EL (cell line): ENCODE data around the gene PCSK6.

Experiments used
- DNase-seq: peaks from one replicate; pipeline ENCODE4 v3.0.0-alpha.2; 2016

Gene PCSK6

DNA sequence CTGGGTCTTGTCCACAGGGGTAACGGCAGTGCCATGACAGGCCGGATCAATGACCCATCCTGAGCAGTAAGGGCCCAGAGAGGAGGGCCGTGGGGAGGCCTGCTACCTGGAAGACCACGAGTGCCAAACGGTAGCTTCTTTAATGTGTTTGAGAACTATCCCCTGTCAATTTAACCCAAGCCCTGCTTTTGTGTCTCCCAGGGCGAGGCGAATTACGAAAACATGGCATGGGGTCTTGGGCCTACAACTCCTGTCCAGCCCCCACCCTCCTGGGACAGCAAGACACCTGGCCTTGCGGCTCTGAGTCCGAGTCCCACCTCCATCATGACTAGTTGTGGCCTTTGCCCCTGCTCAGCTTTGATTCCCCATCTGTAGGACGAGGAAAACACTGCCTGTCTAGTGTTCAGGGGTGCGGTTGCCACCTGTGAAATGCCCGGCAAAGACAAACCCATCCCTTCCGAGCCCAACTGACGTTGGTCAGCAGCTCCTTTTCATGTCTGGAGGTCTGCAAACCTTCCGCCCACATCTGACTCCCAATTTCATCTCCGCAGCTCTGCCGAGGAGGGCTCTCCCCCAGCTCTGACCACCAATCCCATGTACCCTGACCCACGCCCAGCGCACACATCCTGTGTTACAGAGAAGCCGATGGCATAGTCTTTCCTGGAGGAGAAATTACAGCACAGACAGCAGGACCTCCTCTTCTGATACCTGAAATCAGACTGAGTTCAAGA lies 165.5 kb downstream of the PCSK6 start:
- no peak for DNase-seq

DNA sequence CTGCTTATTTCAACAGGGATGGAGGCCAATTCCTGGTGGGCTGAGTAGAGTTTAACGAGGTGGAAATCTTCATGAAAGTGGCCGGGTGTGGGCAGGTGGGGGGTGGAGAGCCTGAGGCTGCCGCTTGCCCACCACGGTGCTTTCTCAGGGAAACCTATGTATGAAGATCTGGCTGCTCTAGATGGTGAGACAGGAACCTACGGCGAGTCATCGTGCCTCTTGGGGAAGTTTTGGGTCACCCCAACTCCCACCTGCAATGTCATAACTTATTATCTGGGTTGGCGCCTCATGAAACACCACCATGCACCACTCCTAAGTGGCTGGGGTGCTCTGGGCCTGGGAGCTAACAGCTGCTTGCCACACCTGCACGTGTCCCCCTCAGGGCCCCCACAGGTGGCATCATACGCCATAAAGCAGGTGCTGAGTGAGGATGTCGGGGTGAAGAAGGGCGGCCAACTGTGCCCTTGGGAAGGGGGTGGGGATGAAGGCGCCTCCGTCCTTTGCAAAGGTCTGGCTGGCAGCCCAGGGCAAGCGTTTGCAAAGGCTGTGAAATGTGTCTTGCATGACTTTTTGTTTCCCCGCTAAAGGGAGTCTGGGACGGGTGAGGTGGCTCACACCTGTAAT lies 166.5 kb downstream of the PCSK6 start:
- DNase-seq = no peak

DNA sequence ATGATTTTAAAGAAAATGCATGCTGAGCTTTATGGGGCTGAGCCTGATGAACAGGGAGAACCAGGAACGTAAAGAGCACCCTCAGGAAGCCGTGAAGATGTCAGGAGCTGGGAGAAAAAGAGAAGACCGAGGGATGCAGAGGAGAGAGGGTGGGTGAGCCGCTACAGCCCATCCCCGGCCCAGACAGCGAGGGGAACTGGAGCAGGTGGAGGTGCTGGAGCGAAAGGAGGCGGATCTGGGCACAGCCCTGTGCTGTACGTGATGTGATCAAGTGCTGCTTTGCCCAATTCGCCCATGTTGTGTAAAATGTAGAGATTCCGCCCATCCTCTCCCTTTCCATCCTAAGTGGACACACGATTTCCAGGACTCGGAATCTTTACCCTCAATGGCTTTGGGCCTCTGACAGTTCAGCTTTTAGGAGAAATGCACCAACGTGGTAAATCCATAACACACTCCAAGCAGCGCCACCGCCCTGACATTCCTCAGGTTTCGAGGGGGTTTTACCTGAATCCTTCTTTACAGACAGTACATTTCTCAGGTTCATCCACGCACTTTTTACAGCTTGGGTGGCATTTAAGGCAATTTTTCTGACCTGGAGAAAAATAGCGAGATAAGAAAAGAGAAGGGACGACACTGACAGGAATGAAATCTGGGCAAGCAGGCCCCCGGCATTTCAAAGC lies 167.4 kb downstream of the PCSK6 start:
- DNase-seq = no peak

DNA sequence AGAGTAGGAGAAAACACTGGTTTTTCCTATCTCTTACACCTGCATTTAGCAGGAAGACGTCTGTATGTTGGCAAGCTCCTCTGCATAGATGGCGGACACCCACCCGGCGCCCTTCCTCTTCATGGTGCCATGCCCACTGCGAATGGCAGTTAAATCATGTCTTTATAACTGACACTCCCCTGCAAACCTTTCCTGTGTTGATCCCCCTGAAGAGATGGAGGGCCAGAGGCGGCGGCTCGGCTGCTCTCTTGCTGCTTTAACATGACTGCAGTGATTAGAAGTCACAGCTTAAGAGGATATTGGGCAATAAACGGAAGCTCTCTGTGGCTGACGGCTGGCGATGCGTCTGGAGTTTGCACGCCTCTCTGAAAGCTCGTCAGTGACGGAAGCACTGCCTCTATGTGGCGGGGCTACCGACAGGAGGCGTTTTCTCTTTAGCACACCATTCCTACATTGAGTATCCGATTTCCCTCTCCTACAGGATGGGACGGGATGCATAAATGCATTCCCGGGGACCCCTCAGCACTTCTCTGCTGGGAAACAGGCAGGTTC lies 168.9 kb downstream of the PCSK6 start:
- peak; percentile 55 for DNase-seq

DNA sequence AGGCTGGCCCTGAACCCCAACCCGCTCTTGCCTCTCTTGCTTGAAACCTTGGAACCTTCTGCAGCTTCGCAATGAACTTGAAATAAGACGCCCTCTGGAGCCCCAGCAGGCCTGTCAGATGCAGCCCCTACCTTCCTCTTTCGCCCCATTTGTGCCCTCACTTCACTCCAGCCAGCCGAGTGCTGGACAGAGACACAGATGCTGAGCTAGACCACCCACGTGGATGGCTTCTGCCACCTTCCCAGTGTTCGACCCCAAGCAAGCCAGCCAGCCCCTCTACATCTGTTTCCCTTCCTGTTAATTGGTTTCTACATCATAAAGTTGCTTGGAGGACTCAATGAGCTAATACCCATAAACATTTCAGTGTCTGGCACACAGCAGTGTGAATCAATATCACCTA lies 170.7 kb downstream of the PCSK6 start:
- no peak for DNase-seq

DNA sequence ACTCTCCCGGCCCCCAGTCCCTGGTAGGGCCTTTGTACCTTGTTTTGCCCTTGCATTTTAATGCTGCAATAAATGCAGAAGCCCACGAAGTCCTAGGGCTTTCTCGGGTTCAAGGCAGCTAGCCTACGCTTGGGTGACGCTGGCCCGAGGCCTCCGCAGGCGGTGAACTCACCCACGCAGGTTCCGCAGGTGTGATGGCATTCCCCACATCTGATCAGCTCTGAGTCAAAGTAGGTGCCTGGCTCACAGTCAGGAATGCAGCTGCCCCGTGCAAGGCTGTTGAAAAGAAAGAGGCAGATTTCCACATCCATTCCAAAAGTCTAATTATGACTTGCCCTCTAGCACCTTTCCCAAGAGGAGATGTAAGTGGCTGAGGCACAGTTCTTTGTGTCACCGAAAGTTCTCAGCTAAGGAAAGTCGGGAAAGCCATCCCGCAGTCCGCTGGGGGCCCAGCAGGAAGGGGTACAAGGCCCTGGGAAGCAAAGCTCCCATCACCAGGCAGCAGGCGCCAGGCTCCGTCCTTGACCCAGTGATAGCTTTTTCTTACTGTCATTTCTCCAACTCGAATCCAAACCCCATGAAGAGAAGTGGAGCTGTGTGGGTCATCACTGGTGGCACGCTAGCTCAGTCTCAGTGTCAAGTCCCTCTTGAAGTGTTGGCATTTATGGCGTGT lies 171.2 kb downstream of the PCSK6 start:
- DNase-seq = no peak

DNA sequence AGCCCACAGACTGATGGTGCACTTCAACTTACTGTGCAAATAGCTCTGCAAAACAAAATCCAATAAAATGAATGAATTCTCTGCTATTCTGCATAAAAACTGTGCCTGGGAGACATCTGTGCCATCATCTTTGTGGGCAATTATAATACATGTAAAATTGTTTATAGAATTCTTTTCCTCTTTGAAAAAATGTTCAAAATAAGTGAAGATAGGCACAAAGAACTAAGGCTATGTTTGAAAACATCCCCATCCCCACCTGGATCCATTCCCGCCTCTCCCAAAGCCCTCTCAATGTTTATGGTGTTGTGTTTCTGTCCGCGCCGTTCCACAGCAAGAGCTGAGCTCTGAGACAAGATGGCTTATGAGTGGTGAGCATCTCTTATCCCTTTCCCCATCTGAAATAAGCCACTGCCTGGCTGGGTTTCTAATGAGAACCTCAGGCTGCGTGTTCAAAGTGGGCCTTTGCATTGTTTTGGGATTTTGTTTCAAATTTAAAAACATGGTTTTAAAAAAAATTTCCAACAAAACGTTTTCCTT lies 172.1 kb downstream of the PCSK6 start:
- DNase-seq = no peak

DNA sequence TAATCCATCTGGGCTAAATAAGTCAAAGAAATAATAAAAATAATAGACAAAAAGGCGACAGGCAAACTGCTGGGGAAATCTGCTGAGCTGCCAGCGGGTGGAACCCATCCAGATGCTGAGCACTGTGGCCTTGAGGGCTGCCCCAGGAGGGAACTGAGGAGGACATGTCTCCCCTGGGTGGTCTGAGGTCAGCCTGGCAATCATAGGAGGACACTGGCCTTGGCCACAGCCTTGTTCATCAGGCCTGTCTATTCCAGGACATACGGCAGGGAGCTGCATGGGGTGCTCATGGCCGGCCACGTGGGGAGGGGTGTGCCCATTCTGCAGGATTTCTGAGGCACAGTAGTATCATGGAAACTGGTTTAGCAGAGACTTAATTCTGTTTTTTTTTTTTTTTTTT lies 173.0 kb downstream of the PCSK6 start:
- DNase-seq = no peak

DNA sequence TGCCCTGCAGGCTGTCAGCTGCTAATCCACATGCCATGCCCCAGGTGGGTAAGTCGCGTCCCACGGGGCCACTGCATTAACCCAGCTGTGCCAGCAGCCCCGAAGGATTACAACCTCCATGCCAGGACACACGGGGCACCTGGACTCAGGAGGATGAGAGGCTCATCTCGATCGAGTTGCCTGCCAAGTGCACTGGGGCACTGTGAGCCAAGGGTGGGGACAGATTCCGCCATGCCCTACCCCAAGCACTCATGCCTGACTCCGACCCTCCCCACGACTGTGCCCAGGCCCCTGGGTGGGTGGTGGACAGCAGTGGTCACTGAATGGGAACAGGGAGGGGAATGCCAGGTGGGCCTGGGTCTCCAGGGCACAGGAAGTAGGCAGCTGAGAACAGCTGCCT lies 173.8 kb downstream of the PCSK6 start:
- DNase-seq = no peak

DNA sequence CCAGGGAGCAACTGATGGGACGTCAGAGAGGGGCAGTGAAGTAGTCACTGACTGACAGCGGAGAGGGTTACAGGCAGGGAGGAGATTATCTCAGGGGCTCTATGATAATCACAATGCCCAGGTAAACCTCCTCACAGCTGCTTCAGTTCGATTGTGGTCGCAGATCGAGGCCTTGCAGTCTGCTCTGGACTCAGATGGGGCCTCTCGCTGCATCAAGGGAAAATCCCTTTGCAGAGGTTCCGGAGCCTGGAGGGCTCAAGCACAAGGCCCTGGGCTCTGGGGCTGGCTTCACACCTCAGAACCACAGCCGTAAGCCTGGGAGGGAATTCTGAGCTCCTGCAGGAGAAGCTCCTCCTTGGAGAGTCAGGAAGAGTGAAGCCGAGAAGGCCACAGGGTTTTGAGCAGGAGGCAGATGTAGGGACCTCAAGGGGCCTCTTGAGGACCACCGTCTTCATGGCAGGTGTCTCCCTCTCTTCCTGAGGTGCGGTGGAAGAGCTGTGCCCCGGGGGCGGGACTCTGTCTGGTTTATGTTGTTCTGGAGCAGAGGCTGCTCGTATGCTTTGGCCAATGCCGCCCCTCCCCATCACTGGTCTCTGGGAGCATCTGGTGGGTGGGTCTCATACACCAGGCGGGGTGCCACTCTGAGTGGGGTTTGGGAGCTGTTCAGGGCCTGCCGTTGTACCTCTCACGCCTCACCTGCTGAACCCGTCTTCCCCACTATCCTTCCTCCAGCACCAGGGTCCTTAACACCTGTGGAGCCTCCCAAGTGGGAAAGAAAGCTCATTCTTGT lies 175.0 kb downstream of the PCSK6 start:
- no peak for DNase-seq

DNA sequence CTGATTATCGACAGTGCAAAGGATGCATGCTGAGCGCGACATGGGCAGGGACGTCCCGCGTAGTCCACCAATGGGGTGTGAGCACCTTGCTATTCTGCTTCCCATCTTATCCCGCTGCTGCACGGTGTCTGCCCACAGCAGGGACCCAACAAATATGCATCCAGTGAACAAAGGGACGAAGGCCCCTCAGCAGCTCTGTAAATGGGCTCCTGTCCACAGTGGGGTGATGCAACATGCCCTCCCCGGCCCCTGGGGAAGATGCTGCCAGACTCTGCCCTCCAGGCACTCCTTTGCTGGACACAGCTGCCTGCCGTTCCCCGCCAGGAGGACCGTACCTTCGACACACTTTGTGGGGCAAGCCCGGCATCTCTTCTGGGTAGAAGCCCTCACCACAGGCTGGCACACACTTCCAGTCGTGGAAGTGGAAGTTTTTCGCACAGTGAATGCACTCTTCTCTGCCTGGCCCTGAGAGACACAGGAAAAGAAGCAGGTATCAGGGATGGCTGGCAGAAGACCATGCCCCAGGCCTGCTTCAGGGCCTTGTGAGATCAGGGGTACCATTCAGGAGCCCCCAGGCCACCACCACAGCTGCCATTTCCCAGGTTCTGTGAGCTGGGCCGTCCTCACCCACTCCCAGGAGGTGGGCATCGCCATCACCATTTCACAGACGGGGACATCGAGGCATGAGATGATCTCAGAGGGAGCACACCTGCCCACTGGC lies 176.3 kb downstream of the PCSK6 start:
- DNase-seq = no peak

DNA sequence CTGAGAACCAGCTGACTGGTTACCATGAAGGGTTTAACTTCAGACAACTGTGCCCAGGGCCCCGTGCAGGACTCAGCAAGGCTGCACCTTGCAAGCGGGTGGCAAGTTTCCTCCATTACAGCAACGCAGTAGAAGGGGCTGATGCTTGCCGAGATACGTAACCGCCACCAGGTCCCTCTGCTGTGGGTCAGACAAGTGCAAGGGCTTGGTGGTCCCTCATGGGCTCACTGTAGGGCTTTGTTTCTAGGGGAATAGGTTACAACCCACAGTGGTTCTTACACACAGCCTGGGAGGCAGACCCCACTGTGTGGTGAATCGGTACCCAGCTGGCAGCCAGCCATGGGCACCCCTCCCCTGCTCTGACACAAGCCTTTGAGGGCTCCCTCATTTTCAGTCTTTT lies 179.0 kb downstream of the PCSK6 start:
- DNase-seq = no peak

DNA sequence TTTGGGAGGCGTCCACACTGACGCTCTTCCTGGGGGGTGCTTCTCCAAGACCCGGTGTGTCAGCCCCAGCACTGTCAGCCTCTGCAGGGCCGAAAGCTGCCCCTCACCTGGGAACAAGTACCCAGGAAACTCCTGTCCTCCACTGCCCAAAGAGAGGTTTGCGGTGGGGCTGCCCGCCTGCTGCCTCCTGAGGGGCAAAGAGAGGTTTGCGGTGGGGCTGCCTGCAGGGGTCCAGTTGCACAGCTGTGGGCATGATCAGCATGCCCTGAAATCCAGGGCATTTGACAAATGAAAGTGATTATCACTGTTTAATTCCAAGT lies 179.4 kb downstream of the PCSK6 start:
- no peak for DNase-seq

DNA sequence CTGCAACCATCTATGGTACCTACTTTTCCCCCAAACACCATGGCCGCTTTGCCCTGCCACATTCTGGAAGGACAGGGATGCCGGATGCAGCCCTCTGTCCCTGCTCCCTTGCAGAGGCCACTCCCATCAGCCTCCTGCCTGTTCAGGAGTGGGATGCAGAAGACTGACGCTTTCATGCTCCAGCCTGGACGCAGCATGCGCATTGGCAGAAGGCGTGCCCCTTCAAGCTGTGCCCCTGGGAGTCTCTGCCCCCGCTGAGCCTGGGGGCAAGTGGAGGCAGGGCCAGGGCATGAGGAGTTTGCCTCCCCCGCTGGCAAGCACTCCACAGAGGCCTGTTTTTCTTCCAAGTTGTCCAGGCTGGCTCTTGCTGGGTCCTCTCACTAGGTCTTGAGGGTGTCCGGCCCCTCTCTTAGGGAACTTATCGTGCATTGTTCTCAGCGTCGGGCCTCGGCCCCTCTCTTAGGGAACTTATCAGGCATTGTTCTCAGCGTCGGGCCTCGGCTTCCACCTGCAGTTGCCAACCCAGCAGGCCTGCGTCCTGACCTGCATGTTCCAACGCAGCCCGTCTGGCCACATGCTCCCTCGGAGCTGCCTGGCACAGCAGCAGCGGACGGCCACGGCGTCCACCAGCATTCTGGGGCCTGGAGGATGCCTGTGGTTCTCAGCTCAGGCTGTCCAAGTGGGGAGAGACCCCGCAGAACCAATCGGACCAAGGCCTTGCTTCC lies 179.9 kb downstream of the PCSK6 start:
- no peak for DNase-seq

DNA sequence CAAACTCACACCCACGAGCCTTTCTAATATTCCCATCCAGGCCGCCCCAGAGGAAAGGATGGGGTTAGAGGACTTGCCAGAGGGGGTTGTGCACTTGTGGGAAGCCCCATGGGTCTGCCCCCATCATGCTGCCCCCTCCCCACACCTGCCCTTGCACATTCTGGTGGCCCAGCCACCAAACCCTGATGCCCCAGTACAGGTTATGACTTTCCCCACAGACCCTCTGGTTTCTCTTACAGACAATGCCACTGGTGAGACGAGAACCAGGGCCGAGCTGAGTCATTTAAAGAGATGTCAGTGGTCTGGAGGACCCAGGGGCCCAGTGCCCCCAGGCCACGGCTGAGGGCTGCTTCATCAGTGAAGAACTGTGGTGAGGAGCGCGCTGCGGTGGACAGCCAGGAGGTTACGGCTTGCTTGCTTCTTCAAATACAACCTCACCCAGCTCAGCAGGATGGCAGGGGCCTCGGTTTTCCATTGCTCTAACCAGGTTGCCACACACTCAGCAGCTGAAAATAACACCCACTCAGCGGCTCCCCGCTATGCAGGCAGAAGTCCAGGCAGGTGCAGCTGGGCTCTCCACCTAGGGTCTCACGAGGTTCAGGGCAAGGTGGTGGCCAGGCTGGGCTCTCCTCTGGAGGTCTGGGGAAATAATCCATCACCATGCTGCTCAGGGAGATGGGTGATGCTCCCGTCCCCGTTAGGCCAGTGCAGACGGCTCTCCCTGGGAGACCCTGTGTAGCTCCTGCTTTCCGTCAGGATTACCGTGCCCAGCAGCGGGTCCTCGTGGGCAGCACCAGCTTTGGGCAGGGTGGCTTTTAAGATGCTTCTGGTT lies 180.7 kb downstream of the PCSK6 start:
- DNase-seq = no peak

DNA sequence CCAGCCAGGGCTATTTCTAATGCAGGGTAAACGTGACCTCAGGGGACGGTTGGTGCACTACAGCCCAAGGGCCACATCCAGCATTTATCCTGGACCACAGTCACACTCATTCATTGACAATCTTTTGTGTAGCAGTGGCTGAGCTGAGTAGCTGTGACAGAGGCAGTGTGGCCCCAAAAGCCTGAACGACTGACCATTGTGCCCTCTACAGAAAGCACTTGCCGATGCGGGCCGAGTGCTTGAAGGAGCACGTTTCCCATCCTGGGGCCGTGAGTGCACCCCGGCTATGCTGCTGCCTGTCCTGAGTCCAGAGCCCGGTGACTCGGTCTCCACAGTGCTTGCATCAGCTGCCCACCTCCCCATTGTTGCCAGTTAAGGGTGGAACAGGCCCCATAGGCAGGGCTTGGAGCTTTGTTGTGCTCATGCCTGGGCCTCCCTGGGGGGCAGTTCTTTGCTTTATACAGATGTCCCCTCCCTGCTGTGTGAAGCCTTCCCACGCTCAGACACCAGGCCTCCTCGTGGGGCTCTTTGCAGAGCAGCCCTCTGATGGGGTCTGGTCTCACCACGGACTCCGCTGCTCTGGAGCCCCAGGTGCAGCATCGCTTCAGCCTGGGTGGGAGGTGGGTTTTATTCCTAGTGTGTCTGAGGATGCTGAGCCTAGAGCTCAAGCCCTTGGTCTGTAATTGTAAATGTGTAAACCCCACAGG lies 181.5 kb downstream of the PCSK6 start:
- no peak for DNase-seq

DNA sequence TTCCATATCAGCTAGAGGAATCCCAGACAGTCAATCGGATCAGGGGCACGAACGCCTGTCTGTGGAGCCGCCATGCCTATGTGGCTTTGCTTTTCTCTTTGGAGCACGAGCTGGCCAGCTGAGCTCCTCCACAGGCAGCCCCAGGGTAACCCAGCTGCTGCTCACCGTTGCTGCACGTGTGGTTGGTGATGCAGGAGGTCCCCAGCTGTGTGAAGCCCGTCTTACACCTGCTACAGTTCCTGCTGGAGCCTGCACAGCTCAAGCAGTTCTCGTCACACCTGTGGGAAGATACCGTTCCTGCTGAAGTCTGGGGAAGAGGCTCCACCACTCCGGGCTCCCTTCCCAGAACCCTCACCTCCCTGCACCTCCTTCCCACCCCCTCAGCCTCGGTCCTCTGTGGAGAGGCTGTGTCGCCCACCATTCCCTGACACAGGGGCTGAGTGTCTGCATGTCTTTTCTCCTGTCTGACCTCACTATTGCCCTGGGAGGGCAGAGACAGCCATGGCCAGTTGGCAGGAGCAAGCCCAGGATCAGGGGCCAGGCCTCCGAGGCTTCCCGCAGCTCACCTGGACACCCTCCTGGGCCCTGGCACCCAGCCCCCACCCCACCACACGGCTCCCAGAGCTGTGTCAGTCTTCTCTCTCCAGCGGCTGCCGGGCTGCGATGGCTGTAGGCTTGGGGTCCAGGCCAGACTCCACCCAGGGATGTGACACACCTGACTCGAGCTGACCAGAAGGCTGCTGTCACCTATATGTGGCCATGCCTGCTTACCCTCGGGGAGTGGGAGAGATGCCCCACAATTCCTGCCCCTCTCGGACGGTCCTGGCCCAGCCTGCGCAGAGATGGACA lies 182.2 kb downstream of the PCSK6 start:
- no peak for DNase-seq

DNA sequence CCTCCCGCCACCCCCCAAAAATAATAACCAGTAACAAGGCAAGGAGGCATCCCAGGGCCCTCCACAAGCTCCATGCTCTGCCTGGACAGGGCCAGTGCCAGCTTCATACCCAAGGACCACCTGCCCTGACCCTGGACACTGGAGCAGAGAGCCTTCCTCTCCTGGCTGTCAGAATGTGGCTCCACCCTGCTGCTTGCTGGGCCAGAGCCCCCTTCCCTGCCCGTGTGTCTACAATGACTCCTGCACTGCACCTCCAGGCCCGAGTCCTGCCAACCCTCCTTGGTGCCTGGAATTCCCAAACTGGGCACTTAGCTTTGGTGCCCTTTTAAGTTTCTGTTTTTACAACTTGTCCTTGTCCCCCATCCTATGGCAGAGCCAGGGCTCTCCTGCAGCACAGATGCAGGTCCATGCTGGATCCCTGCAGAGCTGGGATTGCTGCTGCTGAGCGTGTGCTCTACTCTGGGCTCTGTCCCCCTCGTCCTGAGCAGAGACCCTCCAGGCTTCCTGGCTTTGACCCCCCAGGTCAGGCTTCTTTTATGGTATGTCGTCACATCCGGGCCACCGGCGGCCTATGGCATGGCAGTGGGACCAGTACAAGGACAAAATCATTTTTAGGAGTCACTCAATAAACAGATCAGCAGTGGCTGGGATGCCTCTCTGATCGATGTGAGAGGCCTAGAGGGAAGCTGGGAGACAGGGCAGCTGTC lies 183.0 kb downstream of the PCSK6 start:
- no peak for DNase-seq
